Measurements from ENCODE around the gene TSPAN19.

The TSPAN19 gene

GRCh38 chr12:85000729-85001128 is 35.3 kb downstream of the TSPAN19 start:
- no peak for DNase-seq (ENCODE audit: low spot score)

GRCh38 chr12:84998341-84998740 is 37.7 kb downstream of the TSPAN19 start:
- DNase-seq (ENCODE audit: low spot score) = no peak

GRCh38 chr12:84996759-84997158 is 39.3 kb downstream of the TSPAN19 start:
- no peak for DNase-seq (ENCODE audit: low spot score)

GRCh38 chr12:84995641-84996040 is 40.4 kb downstream of the TSPAN19 start:
- no peak for DNase-seq (ENCODE audit: low spot score)

DNA sequence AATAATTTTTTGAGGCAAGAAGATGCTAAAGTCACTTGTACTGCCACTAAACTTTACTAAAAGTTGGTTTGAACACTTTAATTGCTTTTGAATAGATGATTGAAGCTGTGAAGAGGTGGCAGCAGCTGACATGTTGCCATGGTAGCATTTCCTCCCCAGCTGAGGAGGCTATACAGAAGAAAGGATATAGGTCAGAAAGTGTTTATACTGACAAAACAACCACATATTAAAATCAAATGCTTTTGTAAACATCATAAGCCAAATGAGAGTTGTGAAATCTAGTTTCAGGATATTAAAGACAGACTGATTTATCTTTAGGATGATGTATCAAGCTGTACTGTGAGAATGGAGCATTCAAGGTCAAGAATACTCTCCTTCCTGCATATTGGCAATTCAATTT is 41.7 kb downstream of the TSPAN19 start:
- DNase-seq (ENCODE audit: low spot score) = no peak

- no peak for DNase-seq (ENCODE audit: low spot score)
Measured at GRCh38 chr12:84986586-84986985, 49.5 kb downstream of the TSPAN19 start.

GRCh38 chr12:84986117-84986516 is 50.0 kb downstream of the TSPAN19 start:
- DNase-seq (ENCODE audit: low spot score) = no peak

GRCh38 chr12:84983289-84983688 is 52.8 kb downstream of the TSPAN19 start:
- DNase-seq (ENCODE audit: low spot score) = no peak

- DNase-seq (ENCODE audit: low spot score) = no peak
Measured at GRCh38 chr12:84982888-84983287, 53.2 kb downstream of the TSPAN19 start.

DNA sequence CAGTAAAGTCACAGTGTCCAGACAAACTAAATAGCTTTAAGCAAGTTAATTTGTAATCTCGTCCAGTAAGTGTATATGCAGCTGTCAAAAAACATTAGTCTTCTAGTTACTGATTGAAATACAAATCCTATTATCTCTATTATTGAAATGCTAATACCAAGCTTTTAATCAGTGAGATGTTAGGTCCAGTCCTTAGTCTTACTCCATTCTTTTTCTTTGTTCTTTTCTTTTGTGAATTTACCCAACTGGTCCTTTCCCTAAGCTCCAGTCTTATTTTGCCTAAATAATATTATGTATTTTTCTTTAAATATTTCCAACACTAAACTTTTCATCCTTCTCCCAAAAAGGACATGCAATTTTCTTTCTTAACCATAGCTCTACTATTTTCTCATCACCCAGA is 57.2 kb downstream of the TSPAN19 start:
- DNase-seq (ENCODE audit: low spot score) = no peak

DNA sequence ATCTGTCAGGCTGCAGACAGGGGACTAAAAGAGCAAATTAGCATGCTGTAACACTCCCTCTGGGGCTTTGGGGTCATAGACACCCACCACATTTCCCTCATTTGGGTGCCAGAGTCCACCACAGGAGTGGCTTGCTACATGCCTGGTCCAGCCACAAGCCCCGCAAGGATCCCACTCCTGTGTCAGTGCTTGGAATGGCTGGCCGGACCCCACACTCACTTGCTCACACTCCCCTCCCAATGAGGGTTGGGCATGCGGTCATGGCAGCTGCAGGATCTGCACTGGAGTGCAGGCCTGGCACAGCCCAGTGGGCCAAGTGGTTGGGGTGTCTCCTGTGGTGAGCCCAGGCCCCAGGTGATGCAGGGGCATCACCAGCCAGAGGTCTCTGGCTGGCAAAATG is 59.9 kb downstream of the TSPAN19 start:
- DNase-seq (ENCODE audit: low spot score) = no peak

DNA sequence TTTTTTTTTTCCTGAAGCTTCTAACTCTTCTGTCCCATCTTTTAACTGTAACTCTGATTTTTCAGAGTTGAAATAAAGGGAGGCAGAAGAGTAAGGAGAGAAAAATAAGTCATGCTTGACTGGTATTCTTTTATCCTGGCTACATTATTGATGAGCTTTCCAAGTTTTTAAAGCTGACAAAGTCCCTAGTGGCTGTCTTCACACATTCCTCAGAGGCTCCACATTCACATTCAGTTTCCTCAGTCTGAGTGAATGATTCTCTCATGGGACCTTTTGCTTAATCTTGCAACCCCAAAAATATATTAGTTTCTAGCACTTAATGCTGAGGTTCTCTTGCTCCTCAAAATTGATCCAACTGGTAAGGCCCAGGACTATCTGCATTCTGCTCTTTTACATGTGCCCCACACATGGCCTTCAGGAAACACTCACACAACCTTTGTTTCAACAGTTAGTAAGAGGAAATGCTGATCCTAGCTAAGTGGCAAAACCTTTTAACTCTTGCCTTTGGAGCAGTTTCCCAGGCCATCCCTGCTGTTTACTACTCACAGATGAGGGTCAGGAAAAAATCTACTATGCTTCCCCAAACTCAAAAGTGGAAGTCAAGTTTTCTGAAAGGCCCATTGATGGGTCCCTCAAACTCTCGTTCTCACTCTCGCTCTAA is 61.8 kb downstream of the TSPAN19 start:
- DNase-seq (ENCODE audit: low spot score) = no peak

GRCh38 chr12:84973026-84973425 is 63.1 kb downstream of the TSPAN19 start:
- DNase-seq (ENCODE audit: low spot score) = no peak

DNA sequence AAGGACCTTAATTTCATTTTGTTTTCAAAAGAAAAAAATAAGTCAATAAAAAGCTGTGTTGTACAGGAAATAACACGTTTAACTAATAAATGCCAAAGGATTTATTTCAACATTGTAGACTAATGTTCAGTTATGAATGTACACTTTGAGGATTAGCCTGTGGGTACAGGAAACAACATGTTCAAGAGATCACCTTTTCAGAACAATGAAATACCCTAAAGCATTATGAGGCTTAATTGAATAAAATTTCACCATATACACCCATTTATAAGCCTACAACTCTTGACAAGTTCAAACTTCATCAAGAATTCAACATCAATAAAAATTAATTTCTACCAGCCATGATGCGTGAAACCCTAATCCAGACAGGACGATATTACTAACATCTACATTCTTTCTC is 66.9 kb downstream of the TSPAN19 start:
- DNase-seq (ENCODE audit: low spot score) = no peak

Data from LoVo (cell line).